Measurements from ENCODE around the gene CTSE.

DNA sequence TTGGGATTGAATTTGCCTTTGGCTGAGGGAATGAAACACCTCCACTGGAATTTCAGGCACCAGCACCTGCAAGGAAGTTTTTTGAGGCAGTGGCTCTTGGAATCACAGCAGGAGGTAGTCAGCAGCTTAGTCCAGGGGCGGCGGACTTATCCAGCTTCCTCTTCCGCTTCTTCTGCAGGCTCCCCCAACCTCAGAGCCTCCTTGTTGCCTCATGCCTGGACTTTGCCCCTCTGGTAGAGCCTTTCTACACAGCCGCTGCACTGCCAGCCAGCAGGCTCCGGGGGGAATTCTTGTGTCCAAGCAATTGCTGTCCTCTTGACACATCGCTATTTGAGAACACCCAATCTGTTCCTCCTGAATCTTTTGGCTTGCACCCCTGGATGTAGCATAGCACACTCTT is 24.9 kb upstream of the CTSE start:
- TF ChIP-seq, protein P1, sequence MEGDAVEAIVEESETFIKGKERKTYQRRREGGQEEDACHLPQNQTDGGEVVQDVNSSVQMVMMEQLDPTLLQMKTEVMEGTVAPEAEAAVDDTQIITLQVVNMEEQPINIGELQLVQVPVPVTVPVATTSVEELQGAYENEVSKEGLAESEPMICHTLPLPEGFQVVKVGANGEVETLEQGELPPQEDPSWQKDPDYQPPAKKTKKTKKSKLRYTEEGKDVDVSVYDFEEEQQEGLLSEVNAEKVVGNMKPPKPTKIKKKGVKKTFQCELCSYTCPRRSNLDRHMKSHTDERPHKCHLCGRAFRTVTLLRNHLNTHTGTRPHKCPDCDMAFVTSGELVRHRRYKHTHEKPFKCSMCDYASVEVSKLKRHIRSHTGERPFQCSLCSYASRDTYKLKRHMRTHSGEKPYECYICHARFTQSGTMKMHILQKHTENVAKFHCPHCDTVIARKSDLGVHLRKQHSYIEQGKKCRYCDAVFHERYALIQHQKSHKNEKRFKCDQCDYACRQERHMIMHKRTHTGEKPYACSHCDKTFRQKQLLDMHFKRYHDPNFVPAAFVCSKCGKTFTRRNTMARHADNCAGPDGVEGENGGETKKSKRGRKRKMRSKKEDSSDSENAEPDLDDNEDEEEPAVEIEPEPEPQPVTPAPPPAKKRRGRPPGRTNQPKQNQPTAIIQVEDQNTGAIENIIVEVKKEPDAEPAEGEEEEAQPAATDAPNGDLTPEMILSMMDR (IDR thresholded peaks at IDR 0.05), result no peak
- TF ChIP-seq POLR2AphosphoS5 (IDR thresholded peaks at IDR 0.05), result no peak

Measured in prostate gland (tissue), 2 donors.